Raji (cell line): Measurements from ENCODE around the gene NONO.

Experiments
- POLR2A ChIP-seq: IDR thresholded peaks from 2 replicates; pipeline ENCODE4 v1.6.1; 2011; ENCODE audit warnings: low read depth, low read length, control low read depth; ENCODE audit not compliant: insufficient read depth

Gene NONO

DNA sequence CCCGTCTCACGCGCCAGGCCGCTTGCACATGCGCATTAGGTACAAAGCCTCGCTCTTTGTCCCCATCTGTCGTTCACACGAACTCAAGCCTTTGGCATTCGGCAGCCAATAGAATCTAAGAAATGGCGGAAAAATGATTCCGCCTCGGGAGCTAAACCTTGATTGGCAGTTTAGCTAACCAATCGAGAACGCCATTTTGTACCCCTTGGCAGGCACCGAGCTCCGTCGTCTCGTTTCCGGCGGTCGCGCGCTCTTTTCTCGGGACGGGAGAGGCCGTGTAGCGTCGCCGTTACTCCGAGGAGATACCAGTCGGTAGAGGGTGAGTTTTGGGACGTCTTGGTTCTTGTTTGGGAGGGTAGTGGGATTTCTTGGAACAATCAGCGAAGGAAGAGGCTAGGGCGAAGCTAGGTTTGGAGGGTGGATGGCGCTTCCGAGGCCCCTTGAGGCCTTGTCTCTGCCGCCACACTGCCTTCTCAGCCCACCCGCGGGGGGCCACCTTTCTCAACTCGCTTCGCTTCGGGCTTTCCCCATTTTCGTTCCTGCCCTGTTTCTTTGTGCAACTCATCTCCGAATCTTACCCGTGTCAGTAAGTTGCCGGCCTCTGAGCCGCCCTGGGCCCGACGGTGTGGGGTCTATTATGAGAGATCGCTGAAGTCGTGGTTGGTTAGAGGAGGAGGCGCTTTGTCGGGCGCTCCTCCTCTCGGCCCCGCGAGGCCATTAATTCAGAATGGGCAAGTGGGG is at the start of gene NONO:
Gene NONO, plus strand, starts transcription at position 233 of the 741 bp plus-strand sequence. CDS start 7,003 bp downstream, outside the sequence.
- TF ChIP-seq POLR2A: peak; percentile 67

GRCh38 chrX:71235482-71235881 is 48.0 kb upstream of the NONO start:
- no peak for TF ChIP-seq POLR2A

DNA sequence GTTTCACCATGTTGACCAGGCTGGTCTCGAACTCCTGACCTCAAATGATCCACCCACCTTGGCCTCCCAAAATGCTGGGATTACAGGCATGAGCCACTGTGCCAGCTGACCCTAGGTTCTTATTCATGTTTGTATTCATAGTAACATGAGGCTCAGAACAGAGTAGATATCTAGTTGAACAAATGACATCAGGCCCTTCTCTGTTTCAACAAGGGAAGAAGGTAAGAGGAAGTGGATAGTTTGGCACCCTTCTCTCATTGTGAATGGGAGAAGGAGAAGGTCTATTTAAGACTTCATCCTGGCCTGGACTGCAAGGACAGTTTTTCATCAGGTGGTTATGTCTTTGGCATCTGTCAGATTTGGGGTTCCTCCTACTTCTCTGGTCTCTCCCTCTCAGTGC is 46.6 kb upstream of the NONO start:
- TF ChIP-seq POLR2A: no peak

GRCh38 chrX:71239781-71240180 is 43.7 kb upstream of the NONO start:
- TF ChIP-seq POLR2A: no peak

- TF ChIP-seq POLR2A: no peak
These were observed 42.1 kb upstream of the NONO start for GRCh38 chrX:71241301-71241700.

DNA sequence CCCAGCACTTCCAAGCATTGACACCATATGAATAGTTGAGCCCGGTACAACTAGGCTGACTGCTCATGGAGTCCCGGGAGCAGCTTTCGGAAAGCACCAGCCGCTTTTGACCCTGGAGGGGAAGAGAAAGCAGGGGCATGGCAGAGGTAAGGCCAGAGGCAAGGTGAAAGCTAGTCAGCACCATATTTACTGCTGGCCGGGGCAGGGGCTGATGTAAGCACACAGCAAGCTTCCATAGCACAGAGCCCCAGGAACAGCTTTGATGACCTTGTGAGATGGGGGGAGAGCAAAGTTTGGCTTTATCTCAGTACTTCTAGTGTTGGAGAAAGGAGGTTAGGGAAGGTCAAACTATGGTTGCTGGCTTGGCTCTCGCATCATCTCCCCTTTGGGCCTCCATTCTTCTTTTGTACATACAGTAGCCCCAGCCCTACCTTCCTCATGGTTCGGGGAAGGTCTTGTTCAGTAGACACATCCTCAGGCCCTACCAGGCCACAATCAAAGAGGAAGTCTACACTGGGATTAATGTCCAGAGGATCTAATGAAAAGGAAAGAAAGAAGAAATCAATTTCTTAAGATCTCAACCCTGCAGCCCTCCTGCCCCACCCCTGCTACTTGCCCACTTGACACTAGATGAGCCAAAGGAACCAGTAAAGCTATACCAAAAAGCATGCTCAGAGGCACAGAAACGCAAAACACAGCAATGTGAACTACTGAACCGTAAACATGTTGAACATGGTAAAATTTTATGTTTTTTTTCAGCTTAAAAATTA is 38.9 kb upstream of the NONO start:
- no peak for TF ChIP-seq POLR2A

- TF ChIP-seq POLR2A: no peak
These were observed 38.3 kb upstream of the NONO start for GRCh38 chrX:71245159-71245558.

DNA sequence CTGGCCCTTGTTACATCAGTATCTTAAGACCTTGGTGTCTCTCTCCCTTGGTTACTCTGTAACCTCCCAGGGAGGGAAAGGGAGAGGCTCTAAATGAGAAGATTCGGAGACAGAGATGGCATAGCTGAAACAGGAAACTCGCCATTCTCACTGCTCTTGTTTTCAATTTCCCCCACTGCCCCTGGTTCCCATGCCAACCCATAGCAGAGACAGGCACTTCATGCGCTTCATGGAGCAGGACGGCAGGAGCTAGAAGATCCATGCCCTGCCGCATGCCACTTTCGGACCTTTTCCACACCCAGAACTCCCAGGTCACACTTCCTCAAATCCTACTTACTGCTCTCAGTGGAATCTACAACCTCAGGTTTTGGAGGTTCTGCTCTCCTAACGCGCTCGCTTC is 32.6 kb upstream of the NONO start:
- TF ChIP-seq POLR2A: no peak

GRCh38 chrX:71251466-71251973 is 31.9 kb upstream of the NONO start:
- TF ChIP-seq POLR2A: no peak

GRCh38 chrX:71252221-71252620 is 31.2 kb upstream of the NONO start:
- TF ChIP-seq POLR2A: no peak

DNA sequence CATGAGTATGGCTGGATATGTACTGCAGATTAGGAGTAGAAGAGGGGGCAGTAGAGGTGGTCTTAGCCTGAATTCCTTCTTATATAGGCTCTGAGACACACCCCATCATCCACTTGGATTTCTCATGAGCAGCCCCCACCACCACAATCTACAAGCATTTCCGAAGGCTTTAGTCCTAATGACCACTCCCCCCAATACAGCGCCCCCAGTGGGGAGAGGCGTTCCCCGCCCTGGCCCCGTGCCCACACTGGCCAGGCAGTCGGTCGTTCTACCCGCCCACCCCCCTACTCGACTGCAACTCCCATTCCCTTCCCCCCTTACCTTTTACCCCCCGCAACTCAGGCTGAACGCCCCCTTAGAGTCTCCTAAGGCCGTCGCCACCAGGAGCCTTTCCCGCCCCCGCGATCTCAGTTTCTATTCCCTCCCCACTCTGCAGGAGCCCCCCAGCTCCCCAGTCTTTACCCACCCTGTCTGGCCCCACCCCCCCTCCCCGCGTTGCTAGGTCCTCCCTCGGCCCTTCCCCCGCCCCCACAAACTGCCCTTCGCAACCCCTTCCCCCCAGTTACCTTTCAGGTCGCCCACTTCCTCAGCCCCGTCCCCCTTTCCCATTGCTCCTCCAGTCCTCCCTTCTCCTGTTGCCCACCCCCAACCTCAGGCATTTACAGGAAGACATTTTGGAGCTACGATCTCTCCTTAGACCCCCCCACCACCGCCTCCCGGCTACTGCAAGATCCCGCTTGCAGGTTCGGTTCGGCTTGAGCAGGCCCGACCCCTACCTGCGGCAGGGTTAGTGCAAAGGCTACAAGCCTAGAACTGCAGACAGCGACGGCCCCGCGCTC is 30.0 kb upstream of the NONO start:
- TF ChIP-seq POLR2A: no peak

- peak; percentile 39 for TF ChIP-seq POLR2A
These were observed 29.1 kb upstream of the NONO start, which contains the start of gene ZMYM3 for GRCh38 chrX:71254092-71254963. Gene ZMYM3, minus strand, starts transcription at chrX:71254140. Its CDS starts 885 bp downstream, at chrX:71253255.

DNA sequence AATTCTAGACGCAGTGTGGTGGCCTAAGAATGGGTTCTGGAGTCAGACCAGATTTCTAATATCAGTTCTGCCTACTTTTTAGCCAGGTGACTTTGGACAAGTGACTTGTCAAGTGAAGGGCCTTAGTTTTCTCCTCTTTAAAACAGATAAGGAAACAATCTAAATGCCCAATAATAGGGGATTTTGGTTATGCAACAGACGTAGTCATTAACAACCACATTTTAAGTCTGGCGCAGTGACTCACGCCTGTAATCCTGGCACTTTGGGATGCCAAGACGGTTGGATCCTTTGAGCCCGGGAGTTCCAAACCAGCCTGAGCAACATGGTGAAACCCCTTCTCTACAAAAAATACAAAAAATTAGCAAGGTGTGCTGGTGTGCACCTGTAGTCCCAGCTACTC is 27.4 kb upstream of the NONO start:
- no peak for TF ChIP-seq POLR2A

DNA sequence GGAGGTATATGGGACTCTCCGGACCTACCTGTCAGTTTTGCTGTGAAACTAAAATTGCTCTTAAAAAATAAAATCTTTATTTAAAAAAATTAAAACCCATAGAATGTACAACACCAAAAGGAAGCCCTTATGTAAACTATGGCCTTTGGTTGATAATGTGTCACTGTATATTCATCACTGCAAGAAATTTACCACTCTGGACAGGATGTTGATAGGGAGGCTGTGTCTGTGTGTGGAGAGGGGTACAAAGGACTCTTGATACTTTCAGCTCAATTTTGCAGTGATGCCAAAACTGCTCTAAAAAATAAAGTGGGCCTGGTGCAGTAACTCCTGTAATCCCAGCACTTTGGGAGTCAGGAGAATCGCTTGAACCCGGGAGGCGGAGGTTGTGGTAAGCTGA is 26.6 kb upstream of the NONO start:
- TF ChIP-seq POLR2A: no peak
